ENCODE measurements around the gene LCN6.

GRCh38 chr9:136707011-136707410 lies 41.3 kb downstream of the LCN6 start:
- TF ChIP-seq YBX1 (IDR thresholded peaks at IDR 0.05): no peak
- no peak for TF ChIP-seq POLR2AphosphoS5 (IDR thresholded peaks at IDR 0.05; ENCODE audit: low read length)
- no peak for TF ChIP-seq USF2 (IDR thresholded peaks at IDR 0.05; ENCODE audit: borderline replicate concordance, low read depth, low read length)
- no peak for TF ChIP-seq EZH2 (IDR thresholded peaks at IDR 0.05; ENCODE audit: borderline replicate concordance, control insufficient read depth, low read depth, low read length)
- TF ChIP-seq CTCF (IDR thresholded peaks at IDR 0.05 in 2 of 3, conservative IDR thresholded peaks at IDR 0.05 in 1 of 3; ENCODE audit: control insufficient read depth in 2 of 3, extremely low read depth in 1 of 3, insufficient read depth in 1 of 3, low read depth in 3 of 3, low read length in 3 of 3): no peak
- TF ChIP-seq STAT3 (IDR thresholded peaks at IDR 0.05; ENCODE audit: low read depth, low read length): no peak
- no peak for TF ChIP-seq DPF2 (IDR thresholded peaks at IDR 0.05)
- no peak for TF ChIP-seq POLR2A (IDR thresholded peaks at IDR 0.05; ENCODE audit: low read depth, low read length)
- no peak for TF ChIP-seq NKRF (conservative IDR thresholded peaks at IDR 0.05)
- TF ChIP-seq RBBP5 (conservative IDR thresholded peaks at IDR 0.05): no peak
